NK-92 (cell line): ENCODE results near the gene KDF1.

Experiments
- DNase-seq: peaks from one replicate; lab custom pipeline; 2025; ENCODE audit not compliant: unreplicated experiment; lab: John Stamatoyannopoulos, UW

Gene KDF1

GRCh38 chr1:26921126-26921539 is 39.1 kb downstream of the KDF1 start:
- no peak for DNase-seq

- DNase-seq: no peak
Measured at GRCh38 chr1:26915204-26915842, 44.9 kb downstream of the KDF1 start.

GRCh38 chr1:26913754-26914619 is 46.3 kb downstream of the KDF1 start, which contains the start of gene NR0B2:
Gene NR0B2, minus strand, starts transcription at chr1:26913975. Its CDS starts 35 bp downstream, at chr1:26913940.
- DNase-seq: no peak

GRCh38 chr1:26913389-26913753 is 46.9 kb downstream of the KDF1 start:
- no peak for DNase-seq

DNA sequence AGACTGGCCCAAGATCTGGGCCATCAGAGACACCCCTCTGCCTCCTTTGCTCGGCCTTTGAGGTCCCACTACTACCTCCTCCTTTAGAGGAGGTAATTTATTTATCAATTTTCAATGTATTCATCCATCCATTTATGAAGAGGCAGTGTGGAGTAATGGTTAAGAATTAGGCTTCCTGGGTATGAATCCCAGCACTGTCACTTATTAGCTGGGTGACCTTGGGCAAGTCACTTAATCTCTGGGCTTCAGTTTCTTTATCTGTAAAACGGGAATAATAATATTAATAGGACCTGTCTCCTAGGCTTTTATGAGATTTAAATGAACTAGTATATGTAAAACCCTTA is 48.1 kb downstream of the KDF1 start:
- DNase-seq: no peak

GRCh38 chr1:26911399-26912146 is 48.7 kb downstream of the KDF1 start:
- no peak for DNase-seq

GRCh38 chr1:26910343-26911160 is 49.7 kb downstream of the KDF1 start:
- DNase-seq: no peak

DNA sequence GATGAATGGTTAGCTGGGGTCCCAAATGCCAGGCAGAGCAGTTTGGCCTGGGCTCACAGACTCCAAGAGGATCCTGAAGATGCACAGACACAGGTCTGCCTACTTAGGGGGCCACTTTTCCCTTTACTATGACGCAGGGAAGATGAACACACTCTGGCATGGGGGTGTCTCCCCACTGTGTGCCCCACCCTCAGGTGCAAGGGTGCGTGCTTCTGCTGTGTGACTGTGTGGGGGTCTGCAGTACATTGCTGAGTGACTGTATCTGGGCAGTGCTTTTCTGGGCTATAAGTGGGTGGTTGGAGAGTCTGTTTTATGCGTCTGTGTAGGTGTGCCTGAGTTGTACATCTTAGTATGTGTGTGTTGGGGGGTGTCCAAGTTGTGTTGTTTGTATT is 50.3 kb downstream of the KDF1 start:
- no peak for DNase-seq

- no peak for DNase-seq
Measured at GRCh38 chr1:26907071-26907917, 53.0 kb downstream of the KDF1 start.

DNA sequence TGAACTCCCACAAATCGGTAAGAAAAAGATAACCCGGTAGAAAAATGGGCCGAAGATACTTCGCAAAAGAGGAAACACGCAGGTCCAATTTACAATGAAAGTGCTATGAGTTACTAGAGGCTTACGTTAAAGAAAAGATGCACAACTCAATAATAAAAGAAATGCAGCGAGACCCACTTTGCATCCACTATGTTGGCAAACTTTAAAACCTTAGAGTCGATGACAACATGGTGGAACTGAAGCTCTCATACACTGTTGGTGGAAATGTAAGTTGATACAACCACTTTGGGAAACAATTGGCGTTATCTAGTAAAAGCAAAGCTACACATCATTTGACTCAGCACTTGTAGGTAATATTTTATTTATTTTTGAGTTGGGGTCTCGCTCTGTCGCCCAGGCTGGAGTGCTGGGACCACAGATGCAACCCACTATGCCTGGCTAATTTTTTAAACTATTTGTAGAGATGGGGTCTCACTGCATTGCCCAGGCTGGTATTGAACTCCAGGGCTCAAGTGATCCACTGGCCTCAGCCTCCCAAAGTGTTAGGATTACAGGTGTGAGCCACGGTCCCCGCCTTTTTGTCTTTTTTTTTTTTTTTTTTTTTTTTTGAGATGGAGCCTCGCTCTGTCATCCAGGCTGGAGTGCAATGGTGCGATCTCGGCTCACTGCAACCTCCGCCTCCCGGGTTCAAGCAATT is 59.3 kb downstream of the KDF1 start:
- no peak for DNase-seq

DNA sequence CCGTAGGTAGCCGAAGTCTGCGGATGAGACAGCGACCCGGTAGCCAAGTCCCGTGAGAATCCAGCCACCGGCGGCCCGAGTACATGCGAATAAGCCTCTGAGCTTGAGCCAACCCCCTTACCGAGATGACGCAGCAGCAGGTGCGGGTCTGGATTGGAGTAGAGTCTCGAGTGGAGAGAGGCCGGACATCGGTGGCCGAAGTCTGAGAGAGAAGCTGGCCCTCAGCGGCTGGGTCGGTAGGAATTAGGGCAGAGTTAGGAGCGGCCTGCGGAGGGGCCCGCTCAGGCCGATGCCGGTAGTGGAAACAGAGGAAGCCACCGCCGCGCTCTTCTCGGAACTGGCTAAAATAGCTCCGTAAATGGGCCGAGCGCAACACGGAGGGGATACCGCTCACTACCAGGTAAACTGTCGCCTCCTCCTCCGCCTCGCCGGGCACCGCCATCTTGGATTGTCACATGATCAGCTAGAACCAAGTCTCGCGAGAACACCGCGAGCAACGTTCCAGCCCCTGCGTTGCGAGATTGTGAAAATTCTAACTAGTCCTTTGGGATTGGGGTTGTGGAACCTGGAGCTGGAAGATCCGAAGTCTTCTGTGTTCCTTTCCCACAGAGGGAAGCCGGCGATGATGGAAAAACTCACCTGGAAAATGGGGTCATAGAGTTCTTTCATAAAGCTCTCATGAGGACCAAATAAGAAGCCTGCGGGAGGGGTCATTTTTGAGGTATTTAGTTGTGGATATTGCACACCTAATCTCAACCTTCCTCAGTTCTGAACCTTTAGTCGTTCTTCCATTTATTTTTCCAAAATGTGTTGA is 60.1 kb downstream of the KDF1 start, which contains the start of gene GPATCH3:
Gene GPATCH3, minus strand, starts transcription at position 467 of the 814 bp plus-strand sequence. Its CDS starts 25 bp downstream, at position 442.
- DNase-seq: no peak
